NOMO-1 treated with dmso at 0.1 percent for 144 hours (cell line): ENCODE results near the gene TMEM184A.

Experiments
- DNase-seq: peaks from one replicate; lab custom pipeline; 2025; ENCODE audit not compliant: unreplicated experiment; lab: John Stamatoyannopoulos, UW

Gene TMEM184A

DNA sequence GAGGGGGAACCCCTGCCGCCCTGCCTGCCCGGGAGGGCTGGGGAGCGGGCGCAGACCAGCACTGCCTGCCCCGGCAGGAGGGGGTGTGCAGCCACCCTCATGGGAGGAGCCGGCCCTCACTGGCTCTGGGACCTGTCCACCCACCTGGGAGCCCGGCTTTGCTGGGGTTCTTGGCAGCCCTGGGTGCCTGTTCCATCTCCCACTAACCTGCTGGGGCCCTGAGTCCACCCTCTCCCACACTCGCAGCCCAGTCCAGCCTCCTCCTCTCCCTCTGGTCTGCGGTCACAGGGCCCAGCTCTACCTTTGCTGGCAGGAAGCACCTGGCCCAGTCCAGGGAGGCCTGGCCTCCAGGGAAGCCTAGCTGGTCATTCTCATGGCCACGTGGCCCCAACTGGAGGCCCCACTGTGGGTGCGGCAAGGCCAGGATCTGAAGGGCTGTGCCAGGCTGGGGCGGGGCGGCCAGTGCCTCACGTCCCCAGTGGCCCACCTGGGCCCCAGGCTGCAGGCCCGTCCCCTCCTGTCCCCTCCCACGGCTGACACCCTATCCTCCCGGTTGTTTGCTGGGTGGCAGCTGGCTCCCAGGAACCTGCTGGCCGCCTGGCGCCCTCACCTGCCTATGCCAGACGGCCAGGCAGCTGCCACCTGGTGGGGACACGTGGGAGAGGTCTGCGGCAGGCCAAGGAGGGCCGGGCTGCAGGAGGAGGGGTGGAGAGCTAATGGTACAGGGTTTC, at the start of gene TMEM184A:
Gene TMEM184A, minus strand, starts transcription at position 393 of the 731 bp plus-strand sequence. CDS start 721 bp downstream, outside the sequence.
- DNase-seq = no peak

DNA sequence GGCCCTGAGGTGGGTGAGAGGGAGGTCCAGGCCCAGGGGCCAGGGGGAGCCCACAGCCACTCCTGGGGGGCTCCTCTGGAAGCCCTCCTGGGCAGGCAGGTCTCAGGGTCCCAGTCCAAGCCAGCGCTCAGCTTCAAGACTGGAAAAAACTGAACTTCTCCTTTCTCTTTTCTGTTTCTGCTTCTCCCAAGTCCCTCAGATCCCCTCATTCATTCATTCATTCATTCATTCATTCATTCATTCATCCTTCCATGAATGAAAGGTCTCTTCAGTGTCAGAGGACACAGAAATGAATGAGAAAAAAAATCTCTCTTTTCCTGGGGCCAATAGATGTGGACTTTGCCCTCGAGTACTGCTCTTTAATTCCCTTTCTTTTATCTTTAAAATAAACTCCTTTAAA, 48.4 kb upstream of the TMEM184A start:
- no peak for DNase-seq

- no peak for DNase-seq
Measured at GRCh38 chr7:1603346-1604225, 47.6 kb upstream of the TMEM184A start.

- DNase-seq = no peak
Measured at GRCh38 chr7:1602386-1602785, 46.4 kb upstream of the TMEM184A start.

DNA sequence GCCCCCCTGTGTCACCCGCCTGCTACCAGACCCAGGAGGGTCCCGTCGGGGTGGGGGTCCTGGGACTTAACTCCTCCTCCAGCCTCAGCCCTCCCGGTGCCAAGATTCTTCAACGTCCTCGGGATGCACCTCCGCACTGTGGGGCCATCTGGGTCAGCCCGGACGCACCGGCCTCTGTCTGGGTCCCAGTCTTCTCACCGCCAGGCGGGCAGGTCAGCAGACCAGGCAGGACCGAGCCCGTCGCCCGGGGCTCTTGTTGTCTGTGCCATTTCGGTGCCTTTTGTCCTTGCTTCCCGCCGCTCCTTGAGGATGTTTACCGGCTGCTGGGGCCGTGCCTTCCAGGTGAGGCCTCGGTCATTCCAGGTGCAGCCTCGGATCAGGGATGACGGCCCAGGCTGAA, 46.0 kb upstream of the TMEM184A start:
- no peak for DNase-seq

DNA sequence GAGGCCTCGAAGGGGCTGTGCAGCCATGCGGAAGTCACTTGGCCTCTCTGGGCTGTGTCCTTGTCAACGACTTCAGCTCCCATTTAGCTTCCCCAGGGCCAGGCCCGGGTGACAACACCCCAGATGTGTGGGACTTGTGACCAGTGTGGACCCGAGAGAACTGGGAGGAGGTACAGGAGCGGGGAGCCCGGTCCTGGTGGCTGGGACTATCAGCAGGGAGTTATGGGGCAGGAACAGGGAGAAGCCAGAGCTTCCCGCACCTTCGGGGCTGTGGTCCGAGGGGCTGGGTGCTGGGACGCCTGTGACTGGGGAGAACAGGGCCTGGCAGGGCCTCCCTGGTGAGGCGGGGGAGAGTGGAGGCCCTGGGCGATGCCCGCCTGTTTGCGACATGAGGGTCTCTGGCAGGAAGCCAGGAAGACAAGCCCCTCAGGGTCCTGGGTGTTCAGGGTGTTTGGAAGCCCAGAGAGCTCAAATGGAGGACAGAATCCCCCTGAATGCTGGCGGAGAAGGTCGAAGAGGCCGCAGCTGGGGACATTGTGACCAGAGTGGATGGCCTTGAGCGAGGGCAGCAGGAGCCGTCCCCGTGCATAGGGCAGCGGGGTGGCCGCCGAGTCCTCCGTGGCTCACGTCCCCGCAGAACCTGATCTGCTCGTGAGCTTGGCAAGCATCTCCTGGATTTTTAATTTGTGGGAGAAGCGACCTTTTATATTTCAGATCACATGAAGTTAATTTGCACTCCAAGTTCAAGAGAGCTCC, 43.8 kb upstream of the TMEM184A start:
- no peak for DNase-seq

DNA sequence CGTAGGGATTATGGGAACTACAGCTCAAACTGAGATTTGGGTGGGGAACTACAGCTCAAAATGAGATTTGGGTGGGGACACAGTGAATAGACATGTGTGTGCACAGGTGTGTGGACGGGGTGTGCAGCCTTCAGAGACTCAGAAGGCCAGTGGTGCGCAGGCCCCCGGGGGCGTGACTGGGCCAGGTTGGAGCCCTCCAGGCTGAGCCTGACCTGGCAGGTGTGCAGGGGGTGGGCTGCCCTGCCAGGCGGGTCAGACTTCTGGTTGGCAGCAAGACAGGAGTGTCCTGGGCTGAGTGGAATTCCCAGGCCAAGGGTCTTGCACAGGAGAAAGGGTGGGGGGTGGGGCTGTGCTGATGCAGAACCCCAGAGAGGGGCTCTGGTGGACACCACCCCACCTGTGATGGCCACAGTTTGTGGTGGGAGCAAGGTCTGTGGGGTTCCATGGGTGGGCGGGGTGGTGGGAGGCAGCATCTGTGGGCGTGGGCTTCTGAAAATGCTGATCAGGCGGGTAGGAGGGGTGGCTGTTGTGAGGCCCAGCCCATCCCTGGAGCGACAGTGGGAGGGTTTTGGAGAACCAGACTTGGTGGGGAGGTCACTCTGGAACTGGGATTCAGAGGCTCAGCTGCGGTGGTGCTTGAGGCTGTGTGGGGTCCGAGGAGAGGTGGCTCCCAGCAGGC, 43.1 kb upstream of the TMEM184A start:
- no peak for DNase-seq

DNA sequence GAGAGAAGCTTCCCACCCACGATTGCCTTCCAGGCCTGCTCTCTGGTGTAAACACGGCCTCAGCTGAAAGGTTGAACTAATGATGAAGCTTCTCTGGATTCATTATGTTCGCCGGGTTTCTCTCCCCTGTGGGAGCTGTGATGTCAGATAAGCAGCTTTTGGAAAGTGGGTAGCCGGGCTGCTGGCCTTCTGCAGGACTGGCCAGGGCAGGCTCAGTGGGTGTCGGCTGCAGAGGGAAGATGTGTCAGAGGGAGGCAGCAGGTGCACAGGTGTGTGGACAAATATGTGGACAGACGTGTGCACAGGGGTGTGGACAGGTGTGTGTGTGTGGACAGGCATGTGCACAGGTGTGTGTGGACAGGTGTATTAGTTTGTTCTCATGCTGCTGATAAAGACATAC, 42.3 kb upstream of the TMEM184A start:
- DNase-seq = no peak

DNA sequence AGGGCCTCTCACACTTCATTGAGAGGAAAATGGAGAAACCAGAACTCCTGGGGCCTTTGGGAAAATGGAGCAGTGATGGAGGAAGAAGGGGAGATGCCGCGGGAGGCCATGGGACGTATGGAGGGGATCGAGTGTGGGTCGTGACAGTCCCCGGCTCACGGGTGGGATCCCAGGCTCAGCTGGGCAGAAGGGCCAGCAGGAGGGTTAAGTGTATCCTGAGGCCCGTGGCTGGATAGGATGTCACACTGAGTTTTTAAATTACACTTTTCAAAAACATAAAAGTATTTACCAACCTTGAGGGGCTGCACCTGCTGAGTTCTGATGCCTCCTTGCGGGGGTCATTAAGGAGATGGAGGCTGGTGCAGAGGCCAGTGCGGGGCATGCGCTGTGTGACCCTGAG, 41.8 kb upstream of the TMEM184A start:
- DNase-seq = no peak

GRCh38 chr7:1597066-1597760, 41.2 kb upstream of the TMEM184A start:
- no peak for DNase-seq

DNA sequence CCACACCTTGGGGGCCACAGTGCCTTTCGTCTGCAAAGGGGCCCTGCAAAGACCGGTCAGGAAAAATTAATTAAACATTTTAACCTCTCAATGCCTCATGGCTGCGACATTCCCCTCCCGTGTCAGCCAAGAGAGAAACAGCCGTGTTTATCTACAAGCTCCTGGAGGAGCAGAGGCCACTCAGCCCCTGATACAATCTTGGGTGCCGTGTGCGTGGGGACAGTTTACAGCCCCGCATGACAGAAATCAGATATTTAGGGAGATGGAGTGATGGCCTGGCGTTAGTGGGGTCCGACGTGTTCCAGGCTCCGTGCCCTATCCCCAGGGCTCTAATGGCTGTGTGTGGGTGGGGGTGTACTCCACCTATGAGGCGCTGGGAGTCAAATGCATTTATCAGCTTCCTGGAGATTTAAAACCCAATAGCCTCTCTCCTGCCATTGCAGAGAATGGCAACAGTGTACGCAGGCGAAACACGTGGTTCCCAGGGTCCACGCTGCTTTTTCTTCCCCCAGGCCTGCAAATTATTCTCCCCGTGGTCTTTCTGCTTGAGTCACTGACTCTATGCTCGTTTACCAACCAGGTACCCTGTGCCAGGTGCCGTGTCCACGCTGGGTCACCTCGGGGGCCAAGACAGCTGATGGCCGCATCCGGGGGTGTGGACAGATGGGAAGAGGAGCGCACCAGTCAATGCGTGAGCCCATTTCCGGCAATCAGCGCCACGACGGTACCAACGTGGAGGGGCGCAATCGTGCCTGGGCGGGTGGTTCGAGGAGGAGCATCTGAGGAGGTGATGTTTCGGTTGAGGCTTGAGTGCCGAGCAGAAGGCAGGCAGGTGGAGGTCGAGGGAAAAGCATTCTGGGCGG, 40.4 kb upstream of the TMEM184A start:
- no peak for DNase-seq

GRCh38 chr7:1595636-1596035, 39.6 kb upstream of the TMEM184A start:
- no peak for DNase-seq

GRCh38 chr7:1595027-1595426, 39.0 kb upstream of the TMEM184A start:
- no peak for DNase-seq

- DNase-seq = no peak
Measured at GRCh38 chr7:1593904-1594421, 38.0 kb upstream of the TMEM184A start.

DNA sequence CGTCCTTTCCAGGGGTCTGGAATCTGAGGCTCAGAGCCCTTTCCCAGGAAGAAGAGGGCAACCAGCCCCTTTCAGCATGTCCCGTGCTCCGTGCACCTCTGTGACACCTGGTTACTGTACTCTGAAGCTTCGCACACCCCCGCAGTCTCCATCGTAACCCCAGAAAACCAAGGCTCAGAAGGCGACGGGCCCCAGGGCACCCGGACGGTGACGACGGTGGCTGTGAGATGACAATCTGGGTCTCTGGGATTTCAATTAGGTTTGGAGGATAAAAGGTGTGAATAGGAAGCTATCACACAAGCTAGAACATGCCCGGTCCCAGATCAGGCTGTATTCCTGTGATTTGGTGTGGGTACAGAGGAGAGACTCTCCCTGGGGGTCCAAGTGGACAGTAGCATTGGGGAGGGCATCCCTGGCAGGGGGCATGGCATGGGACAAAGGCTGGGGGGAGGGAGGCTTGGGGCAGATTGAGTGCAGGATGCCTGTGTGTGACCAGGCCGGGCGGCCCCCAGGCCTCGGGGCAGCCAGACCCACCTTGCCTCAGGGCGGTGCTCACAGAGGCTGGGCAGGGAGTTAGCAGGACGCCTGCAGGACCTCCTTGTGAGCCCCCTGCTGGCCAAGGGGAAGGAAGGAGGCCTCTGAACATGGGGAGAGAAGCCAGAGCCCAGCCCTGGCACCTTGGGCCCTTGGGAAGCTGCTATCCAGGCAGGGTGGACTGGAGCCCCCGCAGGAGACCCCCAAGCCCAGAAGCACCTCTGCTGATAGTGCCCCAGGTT, 37.3 kb upstream of the TMEM184A start:
- no peak for DNase-seq

DNA sequence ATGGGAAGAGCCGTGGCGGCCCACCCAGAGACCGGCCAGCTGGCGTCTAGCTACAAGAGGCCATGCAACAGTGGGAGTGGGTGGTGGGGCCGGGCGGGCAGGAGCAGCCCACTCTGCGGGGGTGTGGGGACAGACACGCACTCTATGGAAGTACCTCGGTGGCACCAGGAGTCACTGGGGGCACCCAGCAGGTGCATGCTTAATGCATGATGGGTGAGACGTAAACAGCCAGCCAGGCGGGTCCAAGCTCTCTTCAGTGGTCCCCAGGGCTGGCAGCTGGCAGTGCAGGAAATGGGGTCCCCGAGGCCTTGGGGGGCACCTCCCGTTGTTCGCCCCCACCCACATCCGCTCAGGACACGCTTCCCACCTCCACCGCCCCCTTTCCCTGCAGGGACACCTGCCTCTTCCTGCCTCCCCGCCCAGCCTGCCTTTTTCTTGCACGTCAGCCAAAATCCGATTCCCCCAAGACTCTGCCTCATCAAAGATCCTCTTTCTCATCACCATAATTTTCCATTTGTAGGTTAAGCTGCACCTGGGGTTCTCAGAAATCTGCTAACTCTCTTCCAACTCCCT, 36.4 kb upstream of the TMEM184A start:
- no peak for DNase-seq

GRCh38 chr7:1591876-1592275, 35.9 kb upstream of the TMEM184A start:
- DNase-seq = no peak

GRCh38 chr7:1591396-1591795, 35.4 kb upstream of the TMEM184A start:
- DNase-seq = no peak
